ENCODE results near the gene KCNK18.
"Not testable (repeated sequence)": the region's sequence is repeated elsewhere in the genome, so short reads cannot be mapped to it uniquely, and the experiment has no call there.

The KCNK18 gene

GRCh38 chr10:117226813-117227451, 29.6 kb downstream of the KCNK18 start:
- Histone ChIP-seq H3K9ac (ENCODE audit: low read length) (no peak overlapping the region), H3K27me3 (ENCODE audit: control insufficient read depth, insufficient read depth, low read length) (peaks cover 9% of the 10 kb centered on the region), H3K36me3 (ENCODE audit: control insufficient read depth, insufficient read depth, low read length) (no peaks in the 10 kb centered on the region), H3K4me1 (ENCODE audit: control insufficient read depth, insufficient read depth, low read length) (no peaks in the 10 kb centered on the region), H3K9me3 (ENCODE audit: control insufficient read depth, low read length) (no peaks in the 10 kb centered on the region), H3K4me3 (ENCODE audit: low read length) (no peak overlapping the region)

- H3K36me3 ChIP-seq (ENCODE audit: control insufficient read depth, insufficient read depth, low read length): no peaks in the 10 kb centered on the region
- no peak overlapping the region for H3K4me3 ChIP-seq (ENCODE audit: low read length)
- peaks cover 8% of the 10 kb centered on the region for H3K27me3 ChIP-seq (ENCODE audit: control insufficient read depth, insufficient read depth, low read length)
- no peak overlapping the region for H3K9ac ChIP-seq (ENCODE audit: low read length)
- H3K4me1 ChIP-seq (ENCODE audit: control insufficient read depth, insufficient read depth, low read length): no peaks in the 10 kb centered on the region
- H3K9me3 ChIP-seq (ENCODE audit: control insufficient read depth, low read length): no peaks in the 10 kb centered on the region
These were observed 30.9 kb downstream of the KCNK18 start for GRCh38 chr10:117228210-117228609.

- H3K36me3 ChIP-seq (ENCODE audit: control insufficient read depth, insufficient read depth, low read length); H3K4me3 ChIP-seq (ENCODE audit: low read length); H3K4me1 ChIP-seq (ENCODE audit: control insufficient read depth, insufficient read depth, low read length); H3K9me3 ChIP-seq (ENCODE audit: control insufficient read depth, low read length); H3K9ac ChIP-seq (ENCODE audit: low read length); H3K27me3 ChIP-seq (ENCODE audit: control insufficient read depth, insufficient read depth, low read length): not testable (repeated sequence)
These were observed 32.8 kb downstream of the KCNK18 start for GRCh38 chr10:117230107-117230506.

- peaks cover 42% of the 10 kb centered on the region for H3K27me3 ChIP-seq (ENCODE audit: control insufficient read depth, insufficient read depth, low read length)
- no peaks in the 10 kb centered on the region for H3K4me1 ChIP-seq (ENCODE audit: control insufficient read depth, insufficient read depth, low read length)
- no peaks in the 10 kb centered on the region for H3K36me3 ChIP-seq (ENCODE audit: control insufficient read depth, insufficient read depth, low read length)
- no peak overlapping the region for H3K9ac ChIP-seq (ENCODE audit: low read length)
- H3K4me3 ChIP-seq (ENCODE audit: low read length): no peak overlapping the region
- no peaks in the 10 kb centered on the region for H3K9me3 ChIP-seq (ENCODE audit: control insufficient read depth, low read length)
These were observed 40.2 kb downstream of the KCNK18 start for GRCh38 chr10:117237401-117237991.

GRCh38 chr10:117239051-117239450, 41.8 kb downstream of the KCNK18 start:
- Histone ChIP-seq H3K36me3 (ENCODE audit: control insufficient read depth, insufficient read depth, low read length) (no peaks in the 10 kb centered on the region), H3K9me3 (ENCODE audit: control insufficient read depth, low read length) (no peaks in the 10 kb centered on the region), H3K27me3 (ENCODE audit: control insufficient read depth, insufficient read depth, low read length) (peaks cover 43% of the 10 kb centered on the region), H3K4me1 (ENCODE audit: control insufficient read depth, insufficient read depth, low read length) (no peaks in the 10 kb centered on the region), H3K9ac (ENCODE audit: low read length) (no peak overlapping the region), H3K4me3 (ENCODE audit: low read length) (no peak overlapping the region)

- Histone ChIP-seq H3K9ac (ENCODE audit: low read length) (no peak overlapping the region), H3K27me3 (ENCODE audit: control insufficient read depth, insufficient read depth, low read length) (peaks cover 43% of the 10 kb centered on the region), H3K4me1 (ENCODE audit: control insufficient read depth, insufficient read depth, low read length) (no peaks in the 10 kb centered on the region), H3K36me3 (ENCODE audit: control insufficient read depth, insufficient read depth, low read length) (no peaks in the 10 kb centered on the region), H3K4me3 (ENCODE audit: low read length) (no peak overlapping the region), H3K9me3 (ENCODE audit: control insufficient read depth, low read length) (no peaks in the 10 kb centered on the region)
These were observed 42.7 kb downstream of the KCNK18 start for GRCh38 chr10:117239721-117240620.

- Histone ChIP-seq H3K4me3 (ENCODE audit: low read length) (no peak within 1 kb of the TSS), H3K27me3 (ENCODE audit: control insufficient read depth, insufficient read depth, low read length) (peaks cover 45% of the 10 kb centered on the region), H3K9ac (ENCODE audit: low read length) (no peak within 1 kb of the TSS), H3K36me3 (ENCODE audit: control insufficient read depth, insufficient read depth, low read length) (no peaks in the 10 kb centered on the region), H3K9me3 (ENCODE audit: control insufficient read depth, low read length) (no peaks in the 10 kb centered on the region), H3K4me1 (ENCODE audit: control insufficient read depth, insufficient read depth, low read length) (no peaks in the 10 kb centered on the region)
These were observed 43.6 kb downstream of the KCNK18 start, which contains the start of gene SLC18A2 for GRCh38 chr10:117240621-117241529. Gene SLC18A2, plus strand, starts transcription at chr10:117241114. Its CDS starts 580 bp downstream, at chr10:117241694.

- H3K9me3 ChIP-seq (ENCODE audit: control insufficient read depth, low read length): no peaks in the 10 kb centered on the region
- H3K27me3 ChIP-seq (ENCODE audit: control insufficient read depth, insufficient read depth, low read length): peaks cover 39% of the 10 kb centered on the region
- no peak overlapping the region for H3K9ac ChIP-seq (ENCODE audit: low read length)
- H3K4me3 ChIP-seq (ENCODE audit: low read length): no peak overlapping the region
- H3K36me3 ChIP-seq (ENCODE audit: control insufficient read depth, insufficient read depth, low read length): no peaks in the 10 kb centered on the region
- H3K4me1 ChIP-seq (ENCODE audit: control insufficient read depth, insufficient read depth, low read length): no peaks in the 10 kb centered on the region
These were observed 44.5 kb downstream of the KCNK18 start for GRCh38 chr10:117241541-117242462.

- no peaks in the 10 kb centered on the region for H3K4me1 ChIP-seq (ENCODE audit: control insufficient read depth, insufficient read depth, low read length)
- H3K36me3 ChIP-seq (ENCODE audit: control insufficient read depth, insufficient read depth, low read length): no peaks in the 10 kb centered on the region
- H3K27me3 ChIP-seq (ENCODE audit: control insufficient read depth, insufficient read depth, low read length): peaks cover 39% of the 10 kb centered on the region
- H3K9me3 ChIP-seq (ENCODE audit: control insufficient read depth, low read length): no peaks in the 10 kb centered on the region
- H3K9ac ChIP-seq (ENCODE audit: low read length): no peak overlapping the region
- H3K4me3 ChIP-seq (ENCODE audit: low read length): no peak overlapping the region
These were observed 45.2 kb downstream of the KCNK18 start for GRCh38 chr10:117242463-117242832.

- Histone ChIP-seq H3K9me3 (ENCODE audit: control insufficient read depth, low read length) (no peaks in the 10 kb centered on the region), H3K36me3 (ENCODE audit: control insufficient read depth, insufficient read depth, low read length) (no peaks in the 10 kb centered on the region), H3K9ac (ENCODE audit: low read length) (no peak overlapping the region), H3K27me3 (ENCODE audit: control insufficient read depth, insufficient read depth, low read length) (peaks cover 25% of the 10 kb centered on the region), H3K4me1 (ENCODE audit: control insufficient read depth, insufficient read depth, low read length) (no peaks in the 10 kb centered on the region), H3K4me3 (ENCODE audit: low read length) (no peak overlapping the region)
These were observed 49.8 kb downstream of the KCNK18 start for GRCh38 chr10:117246997-117247671.
